NCI-H2227 (cell line): Measurements from ENCODE around the gene ZNF205.
A peak's percentile ranks its signal among the peaks of the same experiment; 100 is the strongest.

Experiments used
- DNase-seq: peaks from one replicate; lab custom pipeline; 2025; ENCODE audit not compliant: unreplicated experiment; lab: John Stamatoyannopoulos, UW

Gene ZNF205

GRCh38 chr16:3084969-3085670 lies 27.3 kb upstream of the ZNF205 start:
- DNase-seq = no peak

- DNase-seq = no peak
These were observed 26.4 kb upstream of the ZNF205 start for GRCh38 chr16:3085868-3086595.

- DNase-seq = no peak
These were observed 25.7 kb upstream of the ZNF205 start for GRCh38 chr16:3086596-3087242.

- no peak for DNase-seq
These were observed 24.8 kb upstream of the ZNF205 start for GRCh38 chr16:3087243-3088235.

- no peak for DNase-seq
These were observed 23.9 kb upstream of the ZNF205 start for GRCh38 chr16:3088450-3088849.

GRCh38 chr16:3088925-3089716 lies 23.3 kb upstream of the ZNF205 start:
- no peak for DNase-seq

GRCh38 chr16:3089717-3090592 lies 22.4 kb upstream of the ZNF205 start:
- no peak for DNase-seq

GRCh38 chr16:3091551-3091950 lies 20.8 kb upstream of the ZNF205 start:
- DNase-seq = no peak

- no peak for DNase-seq
These were observed 19.9 kb upstream of the ZNF205 start for GRCh38 chr16:3092501-3092941.

- DNase-seq = peak; percentile 23
These were observed 17.9 kb upstream of the ZNF205 start for GRCh38 chr16:3094289-3095027.

- DNase-seq = no peak
These were observed 16.5 kb upstream of the ZNF205 start for GRCh38 chr16:3095869-3096268.

GRCh38 chr16:3096362-3096761 lies 16.0 kb upstream of the ZNF205 start:
- DNase-seq = no peak

- DNase-seq = no peak
These were observed 15.1 kb upstream of the ZNF205 start for GRCh38 chr16:3097266-3097665.

- DNase-seq = no peak
These were observed 13.7 kb upstream of the ZNF205 start, which contains the start of gene ZSCAN10 for GRCh38 chr16:3098459-3099394. Gene ZSCAN10, minus strand, starts transcription at chr16:3099294. Its CDS starts 6,357 bp downstream, at chr16:3092937.

GRCh38 chr16:3099395-3099731 lies 13.0 kb upstream of the ZNF205 start:
- DNase-seq = no peak

- DNase-seq = peak; percentile 94
These were observed 12.5 kb upstream of the ZNF205 start for GRCh38 chr16:3099732-3100499.
